Skeletal muscle cell (primary cell): ENCODE results near the gene PAPOLB.

ENCODE experiments used
- DNase-seq: peaks from one replicate; pipeline ENCODE4 v3.0.0-alpha.2; 2010; ENCODE audit warnings: low read depth
- H3K4me3 ChIP-seq: 2 replicates; pipeline ENCODE4 v1.5.1; 2011; ENCODE audit warnings: low read depth, mild to moderate bottlenecking, control low read depth, low read length, moderate library complexity

Gene PAPOLB

DNA sequence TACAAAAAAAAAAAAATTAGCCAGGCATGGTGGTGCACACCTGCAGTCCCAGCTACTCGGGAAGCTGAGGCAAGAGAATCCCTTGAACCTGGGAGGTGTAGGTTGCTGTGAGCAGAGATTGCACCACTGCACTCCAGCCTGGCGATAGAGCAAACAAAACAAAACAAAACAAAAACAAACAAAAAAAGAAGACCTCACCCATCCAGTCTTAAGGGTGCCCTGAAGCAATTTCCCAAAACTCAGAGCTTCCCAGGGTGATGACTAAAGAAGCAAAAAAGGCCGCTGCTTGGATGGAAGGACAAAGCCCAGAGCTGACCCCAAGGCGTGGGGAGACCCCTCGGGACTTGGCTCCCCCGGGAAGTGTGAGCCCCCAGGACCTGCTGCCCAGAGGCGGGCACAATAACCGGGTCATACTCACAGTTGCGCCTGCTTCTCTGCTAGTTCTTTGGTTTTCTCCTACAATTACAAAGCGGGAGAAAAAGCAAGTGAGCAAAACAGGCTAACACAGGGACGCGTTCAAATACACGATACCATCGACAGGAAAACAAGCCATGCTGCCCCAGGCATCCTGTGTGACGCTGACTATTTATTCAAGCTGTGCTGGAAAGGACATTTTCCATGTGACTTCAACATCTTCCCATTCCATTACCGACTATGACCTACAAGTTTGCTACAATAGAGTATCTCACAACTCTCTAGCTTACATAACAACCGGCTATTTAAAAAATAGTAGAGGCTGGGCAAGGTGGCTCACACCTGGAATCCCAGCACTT, 29.9 kb downstream of the PAPOLB start:
- no peak overlapping the region for H3K4me3 ChIP-seq
- no peak for DNase-seq

DNA sequence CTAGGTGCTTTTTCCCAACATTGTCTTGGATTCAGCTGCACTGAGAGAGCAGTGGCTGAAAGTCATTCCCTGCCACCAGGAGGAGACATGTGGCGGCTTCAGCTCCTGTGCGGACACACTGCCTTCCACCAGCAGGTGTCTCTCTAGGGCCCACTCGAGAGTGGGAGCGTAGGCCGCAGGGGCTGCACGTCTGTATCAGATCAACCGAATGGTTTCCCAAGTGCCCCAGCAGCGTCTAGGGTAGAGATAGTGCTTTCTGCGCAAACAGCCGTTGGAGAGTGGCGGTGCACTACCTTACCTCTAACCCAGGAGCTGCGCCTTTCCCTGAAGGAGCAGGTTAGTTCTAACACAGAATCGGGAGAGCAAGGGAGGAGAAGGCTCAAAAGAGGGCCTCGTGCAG, 31.7 kb downstream of the PAPOLB start:
- peak; percentile 8 for DNase-seq
- H3K4me3 ChIP-seq = no peak overlapping the region

DNA sequence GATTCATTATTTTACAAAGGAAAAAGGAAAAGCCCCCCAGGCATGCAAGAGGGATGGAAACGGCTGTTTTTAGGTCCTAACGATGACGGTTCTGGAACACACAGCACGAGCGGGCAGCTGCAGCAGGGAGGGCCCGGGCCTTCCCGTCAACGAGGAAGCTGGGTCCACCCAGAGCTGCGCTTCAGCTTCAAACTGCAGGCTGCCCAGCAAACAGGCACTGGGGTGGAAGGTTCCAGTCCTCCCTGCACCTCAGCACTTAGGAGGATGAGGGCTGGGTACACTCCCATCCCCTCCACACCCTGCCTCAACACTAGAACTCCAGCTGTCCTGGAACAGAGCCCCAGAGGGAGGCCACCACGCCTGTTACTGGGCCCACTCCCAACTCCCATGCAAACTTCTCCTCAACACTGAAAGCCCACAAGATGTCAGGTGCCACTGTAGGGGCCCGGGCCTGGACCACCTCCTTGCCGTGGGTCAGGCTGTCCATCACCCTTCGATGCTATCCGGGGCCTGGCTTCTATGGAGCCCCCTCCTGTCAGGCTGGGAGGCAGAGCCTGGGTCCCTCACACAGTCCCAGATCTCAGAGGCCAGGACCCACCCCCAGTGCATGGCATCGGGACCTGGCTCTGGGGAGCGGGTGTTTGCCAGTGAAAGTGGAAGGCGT, 33.0 kb downstream of the PAPOLB start:
- no peak overlapping the region for H3K4me3 ChIP-seq
- no peak for DNase-seq

DNA sequence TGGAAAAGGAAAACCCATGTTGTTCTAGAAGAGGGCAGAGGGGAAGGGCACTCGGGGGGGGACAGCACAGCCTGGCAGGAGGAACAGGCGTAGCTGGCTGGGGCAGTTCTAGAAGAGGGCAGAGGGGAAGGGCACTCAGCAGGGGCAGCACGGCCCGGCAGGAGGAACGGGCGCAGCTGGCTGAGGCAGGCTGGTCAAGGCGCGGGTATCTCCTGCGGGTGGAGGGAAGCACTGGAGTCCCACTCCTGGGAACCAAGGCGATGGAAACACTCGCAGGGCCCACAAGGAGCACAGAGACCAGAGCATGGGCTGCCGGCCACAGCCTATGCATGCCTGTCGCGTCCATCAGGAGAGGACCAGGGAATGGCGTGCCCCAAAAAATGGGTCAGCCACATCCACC, 36.7 kb downstream of the PAPOLB start:
- DNase-seq = no peak
- no peak overlapping the region for H3K4me3 ChIP-seq

DNA sequence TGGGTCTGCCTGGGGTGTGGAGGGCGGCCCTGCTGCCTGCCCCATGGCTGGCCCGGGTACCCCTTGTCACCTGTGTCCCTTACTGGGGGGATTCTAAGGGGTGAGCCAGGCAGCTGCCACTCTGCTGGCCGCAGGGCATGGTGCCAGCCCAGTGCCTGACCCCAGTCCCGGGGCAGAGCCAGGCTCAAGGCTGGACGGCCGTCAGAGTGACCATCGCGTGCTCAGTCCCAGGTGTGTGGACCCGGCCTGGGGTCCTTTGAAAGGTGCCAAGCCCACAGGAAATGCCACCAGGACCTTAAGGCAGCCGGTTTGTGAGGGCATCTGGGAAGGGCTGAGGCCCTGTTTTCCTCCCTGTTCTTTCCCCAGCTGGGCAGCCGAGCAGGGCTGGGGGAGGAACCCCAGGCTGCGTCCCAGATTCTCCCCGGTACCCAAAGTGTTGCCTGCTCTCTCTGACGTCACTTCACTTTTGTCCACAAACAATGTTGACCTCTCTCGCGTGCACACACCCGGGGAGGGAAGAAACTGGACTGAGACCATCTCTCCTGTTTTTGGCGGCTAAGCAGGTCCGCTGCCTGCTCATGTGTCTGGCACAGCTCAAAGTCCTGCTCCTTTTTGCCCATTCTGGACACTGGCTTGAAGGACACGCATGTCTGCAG, 37.6 kb downstream of the PAPOLB start:
- no peak overlapping the region for H3K4me3 ChIP-seq
- no peak for DNase-seq

DNA sequence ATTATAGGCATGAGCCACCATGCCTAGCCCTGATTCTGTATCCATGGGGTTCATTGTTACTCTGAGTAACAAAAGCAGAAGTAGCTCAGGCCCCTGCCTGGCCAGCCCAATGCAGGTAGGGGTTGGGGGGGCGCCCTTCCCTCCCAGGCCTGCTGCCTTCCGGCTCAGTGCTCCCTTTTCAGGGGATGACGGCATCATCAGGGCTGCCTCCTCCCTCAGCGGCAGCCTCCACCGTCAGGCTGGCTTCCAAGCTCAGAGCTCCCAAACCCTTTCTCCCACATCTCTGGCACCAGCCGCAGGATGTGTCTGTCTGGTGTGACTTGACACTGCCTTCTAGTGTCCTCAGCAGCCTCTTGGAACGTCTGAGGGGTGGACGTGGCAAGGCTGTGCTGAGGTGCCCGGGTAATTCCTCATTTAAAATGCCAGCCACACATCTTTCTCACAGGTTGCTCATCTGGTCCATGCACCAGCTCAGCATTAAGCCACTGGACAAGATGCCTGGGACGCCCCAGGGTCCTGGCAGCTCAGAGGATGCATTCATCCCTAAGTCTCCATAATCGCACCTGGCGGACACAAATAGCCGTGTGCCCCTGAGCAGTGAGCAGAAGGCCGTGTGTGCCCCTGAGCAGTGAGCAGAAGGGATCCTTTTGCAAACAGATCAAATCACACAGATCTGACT, 38.2 kb downstream of the PAPOLB start:
- H3K4me3 ChIP-seq = no peak overlapping the region
- DNase-seq = no peak

DNA sequence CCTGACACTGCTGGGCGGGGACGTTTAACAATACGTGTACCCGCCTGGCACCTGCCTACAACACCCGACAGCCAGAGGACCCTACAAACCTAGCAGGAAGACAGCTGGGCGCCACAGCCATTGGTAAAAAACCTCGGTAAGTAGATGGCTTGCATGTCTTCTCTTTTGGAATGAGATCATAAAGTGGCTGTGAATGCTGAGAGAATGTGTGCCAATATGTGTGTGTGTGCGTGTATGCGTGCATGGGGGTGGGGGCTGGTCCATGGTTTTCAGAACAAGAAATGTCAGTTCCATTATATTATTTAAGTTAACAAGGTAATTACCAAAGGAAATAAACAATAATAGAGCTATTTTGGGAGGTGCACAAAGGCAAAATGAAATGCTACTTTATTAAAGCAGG, 39.2 kb downstream of the PAPOLB start:
- H3K4me3 ChIP-seq = no peak overlapping the region
- DNase-seq = no peak

DNA sequence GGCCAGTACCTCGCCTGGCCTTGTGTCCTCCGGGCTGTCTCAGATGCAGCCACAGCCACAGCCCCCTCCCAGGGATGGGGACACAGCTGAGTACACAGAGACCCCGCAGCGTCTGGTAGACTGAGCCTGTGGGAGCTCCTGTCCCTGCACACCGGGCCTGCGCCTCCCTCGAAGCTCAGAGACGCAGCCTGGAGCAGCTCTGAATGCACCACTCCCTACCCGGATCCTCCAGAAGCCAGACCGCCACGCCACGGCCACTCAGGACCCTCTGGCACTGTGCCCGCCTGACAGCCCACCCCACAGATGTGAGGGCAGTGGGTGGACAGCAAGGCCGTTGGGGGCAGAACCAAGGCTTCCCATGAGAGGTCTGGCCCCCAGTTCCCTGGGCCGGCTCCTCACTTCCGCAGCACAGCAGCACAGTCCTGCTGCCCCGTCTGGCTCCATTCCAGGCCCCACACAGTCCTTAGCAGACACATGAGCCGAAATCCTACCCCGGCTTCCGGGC, 40.8 kb downstream of the PAPOLB start:
- no peak overlapping the region for H3K4me3 ChIP-seq
- no peak for DNase-seq

DNA sequence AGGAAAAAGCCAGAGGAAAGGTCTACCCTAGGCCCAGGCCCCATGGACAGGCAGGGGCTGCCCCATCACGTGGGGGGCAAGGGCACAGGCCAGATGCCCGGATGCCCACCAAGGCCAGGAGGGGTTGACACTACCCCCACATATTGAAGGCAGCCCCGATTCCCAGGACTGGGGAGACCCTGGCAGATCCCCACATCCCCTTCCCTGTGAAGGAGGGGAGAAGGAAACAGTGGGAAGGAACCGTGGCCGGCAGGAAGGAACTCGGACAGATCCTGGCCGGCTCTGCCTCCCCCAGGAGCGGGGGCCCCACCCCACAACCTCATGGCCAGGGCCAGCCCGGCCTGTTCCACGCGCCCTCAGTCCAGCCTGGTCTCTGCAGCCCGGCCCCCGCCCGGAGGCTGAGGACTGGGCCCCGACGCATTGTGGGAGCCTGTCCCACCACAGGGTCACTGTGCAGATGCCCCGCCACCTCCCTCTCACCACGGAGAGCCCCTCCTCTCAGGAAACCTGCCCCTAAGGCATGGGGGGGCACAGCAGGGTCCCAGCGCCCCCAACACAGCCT, 41.3 kb downstream of the PAPOLB start:
- no peak overlapping the region for H3K4me3 ChIP-seq
- DNase-seq = no peak

DNA sequence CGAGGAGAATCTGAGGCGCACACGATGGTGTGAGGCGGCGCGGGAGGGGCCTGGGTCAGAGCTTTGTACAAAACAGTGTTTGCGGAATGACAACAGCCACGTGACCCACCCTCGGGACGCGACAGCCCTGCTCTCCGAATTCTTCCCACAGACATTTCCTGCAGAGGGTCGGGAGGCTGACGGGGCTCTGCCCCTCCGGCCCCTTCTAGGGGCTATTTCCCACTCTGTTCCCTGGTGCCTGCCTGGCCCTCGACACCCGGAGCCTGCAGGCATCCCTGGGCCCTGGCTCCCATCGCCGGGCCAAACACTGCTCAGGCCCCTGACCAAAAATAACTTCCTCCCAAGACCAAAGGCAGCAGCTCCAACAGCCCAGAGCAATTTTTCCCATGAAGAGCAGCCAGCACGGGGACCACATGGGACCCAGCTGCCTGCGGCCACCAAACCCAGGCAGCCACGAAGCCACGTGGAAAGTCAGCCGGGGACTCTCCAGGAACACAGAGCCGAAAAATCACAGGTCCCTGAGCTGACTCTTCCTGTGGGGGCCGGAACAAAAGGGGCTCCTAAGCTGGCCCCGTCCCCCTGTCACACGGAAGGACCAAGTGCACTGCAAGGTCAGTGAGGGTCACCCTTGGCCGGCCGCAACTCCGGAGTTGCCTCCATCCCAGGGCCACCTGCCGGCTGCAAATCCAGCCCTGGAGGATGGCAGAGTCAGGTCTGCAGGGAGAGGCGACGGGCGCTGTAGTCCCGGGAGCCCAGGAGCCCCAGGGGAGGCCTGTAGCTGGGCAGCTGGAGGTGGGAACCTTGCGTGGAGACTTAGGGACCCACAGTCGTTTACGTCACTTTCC, 42.0 kb downstream of the PAPOLB start:
- no peak for DNase-seq
- H3K4me3 ChIP-seq = no peak overlapping the region

DNA sequence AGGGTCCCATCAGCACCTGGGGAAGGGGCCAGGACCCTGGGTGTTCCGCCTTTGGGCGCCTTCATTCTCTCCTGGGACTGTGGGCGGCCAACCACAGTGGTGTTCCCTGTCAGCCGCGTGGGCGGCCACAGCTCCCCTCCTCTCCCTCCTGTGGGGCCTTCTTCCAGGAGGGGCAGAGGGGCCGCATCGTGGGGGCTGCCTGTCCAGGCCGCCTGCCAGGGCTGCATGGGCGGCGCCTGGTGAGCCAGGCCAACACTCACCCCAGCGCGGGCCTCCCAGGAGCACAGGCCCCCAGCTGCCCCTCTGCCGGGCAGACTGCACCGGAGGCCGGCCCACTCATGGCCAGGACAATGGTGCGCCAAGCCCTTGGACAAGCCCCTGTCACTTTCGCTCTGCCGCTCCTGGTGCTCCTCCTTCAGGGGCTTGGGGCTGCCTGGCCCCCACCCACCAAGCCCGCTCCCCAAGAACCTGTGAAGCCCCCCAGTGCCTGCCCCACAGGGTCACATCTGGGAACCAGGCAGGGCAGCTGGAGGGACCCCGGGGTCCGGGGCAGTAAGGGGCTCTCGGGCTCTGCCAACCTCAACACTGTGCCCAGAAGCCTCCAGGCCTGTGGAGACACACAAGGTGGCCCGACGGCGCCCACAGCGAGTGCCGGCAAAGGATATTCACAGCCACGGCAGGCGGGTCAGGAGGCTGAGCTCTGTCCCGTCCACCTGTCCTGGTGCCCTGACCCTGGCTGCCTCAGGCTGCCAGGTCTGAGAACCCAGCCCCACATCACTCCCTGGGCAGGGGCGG, 43.6 kb downstream of the PAPOLB start:
- no peak for DNase-seq
- no peak overlapping the region for H3K4me3 ChIP-seq

DNA sequence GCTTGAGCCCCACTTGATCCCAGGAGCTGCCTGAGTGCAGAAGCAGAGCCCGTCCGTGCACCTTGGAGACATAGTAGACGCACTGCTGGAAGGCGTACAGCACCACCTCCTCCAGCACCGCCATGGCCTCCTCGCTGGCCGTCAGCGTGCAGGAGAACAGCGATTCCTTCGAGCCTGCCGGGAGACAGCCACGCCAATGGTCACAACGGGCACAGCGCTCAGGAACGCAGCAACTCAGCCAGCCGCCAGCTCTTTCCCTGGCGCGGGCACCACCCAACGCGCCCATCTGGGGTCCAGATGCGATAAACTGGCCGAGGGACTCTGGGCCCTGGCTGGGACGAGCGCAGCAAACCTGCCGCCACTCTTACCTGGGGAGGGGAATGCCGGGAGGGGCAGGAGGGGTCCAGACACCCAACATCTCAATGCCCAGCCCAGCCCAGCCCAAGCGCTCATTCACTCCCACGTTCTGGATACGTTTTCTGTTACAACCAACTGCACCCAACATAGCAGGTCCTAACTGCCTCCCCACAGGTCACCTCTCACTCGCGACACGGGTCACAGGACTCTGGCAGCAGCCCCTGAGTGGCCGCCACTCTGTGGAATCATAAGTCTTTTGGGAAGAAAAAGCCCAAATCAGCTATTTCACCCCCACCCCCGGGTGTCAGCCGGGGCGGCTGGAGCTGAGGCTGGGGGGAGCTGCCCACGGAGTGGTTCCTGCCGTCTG, 44.5 kb downstream of the PAPOLB start:
- DNase-seq = no peak
- H3K4me3 ChIP-seq = no peak overlapping the region

DNA sequence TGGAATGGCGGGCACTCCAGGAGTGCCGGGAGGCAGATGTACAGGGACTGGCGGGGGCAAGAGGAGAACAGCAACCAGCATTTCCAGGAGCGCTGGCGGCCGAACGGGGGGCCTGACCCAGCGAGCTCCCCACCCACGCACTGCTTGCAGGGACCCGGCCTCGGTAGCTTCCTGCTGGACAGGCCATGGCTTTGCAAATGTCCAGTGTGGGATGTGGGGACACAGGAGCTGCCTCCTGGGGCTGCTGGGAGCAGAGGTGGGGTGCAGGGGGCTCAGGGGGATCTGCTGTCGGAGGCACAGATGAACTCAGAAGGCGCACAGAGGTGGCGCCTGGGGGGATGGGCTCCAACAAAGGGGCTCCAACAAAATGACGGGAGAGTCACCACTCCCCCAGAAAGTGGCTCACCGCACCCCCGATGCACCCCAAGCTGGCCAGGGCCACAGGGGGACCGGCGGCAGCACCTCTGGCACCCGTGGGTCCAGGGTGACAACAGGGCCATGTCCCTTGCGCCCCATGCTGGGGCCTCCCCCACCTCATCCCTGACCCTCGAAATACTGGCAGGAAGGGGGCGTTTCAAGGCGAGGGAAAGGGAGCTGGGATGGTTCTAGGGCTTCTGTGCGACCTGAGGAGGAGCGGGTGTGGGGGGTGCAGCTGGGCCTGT, 45.3 kb downstream of the PAPOLB start:
- no peak overlapping the region for H3K4me3 ChIP-seq
- DNase-seq = no peak

DNA sequence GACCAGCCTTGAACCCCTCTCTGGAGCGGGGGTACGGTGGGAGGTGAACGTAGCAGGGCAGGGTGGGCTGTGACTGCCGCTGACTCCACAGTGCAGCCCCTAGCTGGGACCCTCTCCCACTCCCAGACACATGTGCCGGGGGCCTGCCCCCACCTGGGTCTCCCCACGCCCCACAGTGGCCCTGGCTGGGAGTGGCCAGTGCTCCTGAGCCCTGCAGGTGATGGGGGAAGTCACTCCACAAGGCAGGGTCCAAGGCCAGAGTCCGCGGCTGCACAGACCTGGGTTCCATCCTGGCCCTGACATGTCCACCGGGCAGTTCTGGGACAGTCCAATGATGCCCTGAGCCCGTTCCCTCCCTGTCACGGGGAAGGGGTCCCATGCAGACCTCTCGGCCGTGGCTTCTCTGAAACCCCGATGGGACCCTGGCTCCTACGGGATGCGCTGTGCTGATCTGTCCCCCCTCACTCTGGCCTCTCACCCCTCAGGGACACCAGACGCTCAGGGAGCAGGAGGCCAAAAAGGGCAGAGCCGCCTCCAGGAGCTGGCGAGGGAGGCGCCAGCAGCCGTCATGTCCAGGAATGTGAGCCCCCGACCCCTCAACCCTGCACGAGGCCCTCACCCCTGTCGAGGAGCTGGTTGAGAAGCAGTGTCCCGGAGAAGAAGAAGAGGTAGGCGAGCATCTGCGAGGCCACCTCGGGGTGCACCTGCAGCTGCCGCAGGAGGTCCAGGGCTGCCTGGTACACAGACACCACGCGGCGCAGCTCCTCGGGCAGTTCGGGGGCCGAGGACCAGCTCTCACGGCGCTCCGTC, 46.0 kb downstream of the PAPOLB start:
- no peak overlapping the region for H3K4me3 ChIP-seq

DNA sequence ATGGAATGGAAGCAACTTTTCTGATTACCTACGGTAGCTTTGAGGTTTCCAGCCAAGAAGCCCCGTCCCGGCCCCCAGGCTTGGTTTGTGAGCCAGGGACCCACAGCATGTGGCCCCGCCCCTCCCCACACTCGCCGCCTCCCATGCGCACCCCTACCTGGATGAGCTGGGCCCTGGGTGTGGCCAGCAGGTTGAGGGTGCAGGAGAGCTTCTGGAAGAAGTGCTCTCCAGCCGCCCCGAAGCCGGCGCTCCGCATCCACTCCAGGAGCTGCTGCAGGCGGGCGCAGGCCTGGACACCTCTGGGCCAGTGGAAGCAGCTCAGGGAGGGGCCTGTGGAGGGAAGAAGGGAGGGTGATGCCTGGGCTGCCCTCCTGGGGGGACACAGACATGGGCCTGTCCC, 46.7 kb downstream of the PAPOLB start:
- DNase-seq = no peak
- no peak overlapping the region for H3K4me3 ChIP-seq

More for the DNA sequence above, 46.0 kb downstream of the PAPOLB start:
- DNase-seq = no peak

DNA sequence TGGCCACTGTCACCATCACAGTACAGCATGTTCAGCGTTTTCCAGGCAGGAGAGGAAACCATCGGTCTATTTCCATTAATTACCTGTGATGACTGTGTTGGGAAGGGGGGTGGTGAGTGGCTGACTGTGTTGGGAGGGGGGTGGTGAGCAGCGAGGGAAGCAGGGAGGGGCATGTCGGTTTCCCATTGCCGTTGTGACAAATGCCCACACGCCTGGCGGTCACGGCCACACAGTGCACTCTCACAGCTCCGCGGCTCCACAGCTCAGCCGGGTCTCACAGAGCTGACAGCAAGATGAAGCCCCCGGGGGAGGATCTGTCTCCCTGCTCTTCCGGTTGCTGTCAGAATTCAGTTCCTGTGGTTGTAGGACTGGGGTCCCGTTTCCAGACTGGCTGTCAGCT, 47.4 kb downstream of the PAPOLB start:
- no peak for DNase-seq

More for the DNA sequence above, 47.4 kb downstream of the PAPOLB start:
- H3K4me3 ChIP-seq = no peak overlapping the region
